ENCODE measurements around the gene CCR9. TPM values are rescaled to one million over a fixed set of nuclear protein-coding genes. Genes with fewer than 3 reads are reported as not detected.

CCR9 gene
- total and polyA plus RNA-seq, 10 of the 15 experiments (the other 5 are each of a cell fraction or from before 2014, with no cell fraction given), result 0.05 to 3.9 (median 2.4) TPM

DNA sequence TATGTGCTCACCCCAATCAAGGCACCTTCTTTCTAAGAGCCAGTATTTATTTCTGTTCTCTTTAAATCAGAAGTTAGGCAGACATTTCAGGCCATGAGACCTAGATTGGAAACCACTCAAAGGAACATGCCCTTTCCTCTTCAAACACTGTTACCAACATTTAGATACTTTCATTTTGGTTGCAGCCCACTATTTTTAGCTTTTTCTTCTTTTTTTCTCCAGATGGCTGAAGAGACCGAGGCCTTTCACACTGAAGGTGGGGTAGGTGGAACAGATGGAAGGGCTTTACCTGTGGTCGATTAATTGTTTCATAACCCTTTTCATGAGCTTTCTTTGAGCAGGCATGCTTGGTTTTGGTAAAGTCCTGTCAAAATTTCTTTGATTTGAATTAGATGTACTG is 33.5 kb upstream of the CCR9 start (continued):
- TF ChIP-seq ZBTB4 (CRISPR knock-in tag; IDR thresholded peaks at IDR 0.05) (no peak), NFXL1 (IDR thresholded peaks at IDR 0.05; ENCODE audit: borderline replicate concordance) (no peak), MYC (IDR thresholded peaks at IDR 0.05; ENCODE audit: insufficient read depth, insufficient read length, insufficient replicate concordance, low read length, severe bottlenecking) (no peak), CEBPB (IDR thresholded peaks at IDR 0.05; ENCODE audit: borderline replicate concordance in 1 of 2, low read depth in 2 of 2, low read length in 2 of 2) (peak in 1 of 2 experiments; percentile 59; a peak in 1 of 4 replicates), MTA3 (IDR thresholded peaks at IDR 0.05; ENCODE audit: borderline replicate concordance, low read length) (peak; percentile 85; the same call in 1 of the 2 replicates), EED (IDR thresholded peaks at IDR 0.05; ENCODE audit: low read depth) (peak; percentile 83), ZNF384 (IDR thresholded peaks at IDR 0.05; ENCODE audit: borderline replicate concordance, low read depth, low read length) (no peak), ZNF274 (IDR thresholded peaks at IDR 0.05; ENCODE audit: insufficient read depth, insufficient read length) (no peak), ZNF592 (IDR thresholded peaks at IDR 0.05) (no peak), RAD51 (IDR thresholded peaks at IDR 0.05) (no peak), ASH2L (IDR thresholded peaks at IDR 0.05; ENCODE audit: borderline replicate concordance, low read depth) (no peak), MXI1 (IDR thresholded peaks at IDR 0.05; ENCODE audit: low read depth, low read length) (no peak), HDGF (IDR thresholded peaks at IDR 0.05) (no peak), ETV6 (conservative IDR thresholded peaks at IDR 0.05 in 1 of 2, IDR thresholded peaks at IDR 0.05 in 1 of 2; ENCODE audit: borderline replicate concordance in 1 of 2, low read depth in 1 of 2) (peak in 1 of 2 experiments; percentile 53; a peak in 1 of 4 replicates), MEF2A (IDR thresholded peaks at IDR 0.05; ENCODE audit: insufficient read depth, low read depth, low read length) (peak; percentile 94), EGR1 (IDR thresholded peaks at IDR 0.05; ENCODE audit: borderline replicate concordance in 1 of 2, low read depth in 2 of 2, low read length in 2 of 2) (no peak), TCF7 (IDR thresholded peaks at IDR 0.05; ENCODE audit: borderline replicate concordance) (peak; percentile 29; the same call in 1 of the 2 replicates), GABPA (IDR thresholded peaks at IDR 0.05; ENCODE audit: low read depth) (0 out of 2 replicates have a peak, but pooled peaks have one; percentile 25), MEF2B (IDR thresholded peaks at IDR 0.05; ENCODE audit: partially characterized antibody, poor library complexity, severe bottlenecking) (peak; percentile 76)
- TF ChIP-seq, protein P1, sequence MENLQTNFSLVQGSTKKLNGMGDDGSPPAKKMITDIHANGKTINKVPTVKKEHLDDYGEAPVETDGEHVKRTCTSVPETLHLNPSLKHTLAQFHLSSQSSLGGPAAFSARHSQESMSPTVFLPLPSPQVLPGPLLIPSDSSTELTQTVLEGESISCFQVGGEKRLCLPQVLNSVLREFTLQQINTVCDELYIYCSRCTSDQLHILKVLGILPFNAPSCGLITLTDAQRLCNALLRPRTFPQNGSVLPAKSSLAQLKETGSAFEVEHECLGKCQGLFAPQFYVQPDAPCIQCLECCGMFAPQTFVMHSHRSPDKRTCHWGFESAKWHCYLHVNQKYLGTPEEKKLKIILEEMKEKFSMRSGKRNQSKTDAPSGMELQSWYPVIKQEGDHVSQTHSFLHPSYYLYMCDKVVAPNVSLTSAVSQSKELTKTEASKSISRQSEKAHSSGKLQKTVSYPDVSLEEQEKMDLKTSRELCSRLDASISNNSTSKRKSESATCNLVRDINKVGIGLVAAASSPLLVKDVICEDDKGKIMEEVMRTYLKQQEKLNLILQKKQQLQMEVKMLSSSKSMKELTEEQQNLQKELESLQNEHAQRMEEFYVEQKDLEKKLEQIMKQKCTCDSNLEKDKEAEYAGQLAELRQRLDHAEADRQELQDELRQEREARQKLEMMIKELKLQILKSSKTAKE (IDR thresholded peaks at IDR 0.05; ENCODE audit: low read depth, poor library complexity, severe bottlenecking), result peak; percentile 48
